Middle frontal gyrus (tissue), 1 donor: ENCODE data around the gene USO1.
"Not testable (repeated sequence)": the region's sequence is repeated elsewhere in the genome, so short reads cannot be mapped to it uniquely, and the experiment has no call there.

Experiments
- DNase-seq: peaks from one replicate; pipeline ENCODE4 v3.0.0-alpha.2; 2015; ENCODE audit warnings: low spot score; ENCODE audit errors: extremely low spot score

USO1 gene

GRCh38 chr4:75745721-75746199, 21.4 kb downstream of the USO1 start:
- no peak for DNase-seq

- no peak for DNase-seq
Observed at GRCh38 chr4:75752637-75753036, 28.3 kb downstream of the USO1 start.

DNA sequence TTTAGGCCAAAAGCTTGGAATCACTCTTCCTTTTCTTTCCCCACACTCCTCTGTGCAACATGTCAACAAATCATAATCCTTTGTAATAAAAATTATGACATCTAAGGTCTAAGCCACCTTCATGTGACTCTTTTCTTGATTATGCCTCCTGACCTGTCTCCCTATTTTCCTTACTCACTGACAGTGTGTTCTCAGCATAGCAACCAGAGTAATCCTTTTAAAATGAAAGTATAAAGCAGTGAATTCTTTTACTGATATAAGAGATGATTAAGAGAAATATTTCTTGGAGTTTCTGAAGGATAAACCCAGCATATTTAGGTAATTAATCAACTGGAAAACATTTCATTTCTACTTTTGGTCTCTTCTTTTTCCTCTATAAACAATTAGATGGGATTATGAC, 44.7 kb downstream of the USO1 start:
- no peak for DNase-seq

DNA sequence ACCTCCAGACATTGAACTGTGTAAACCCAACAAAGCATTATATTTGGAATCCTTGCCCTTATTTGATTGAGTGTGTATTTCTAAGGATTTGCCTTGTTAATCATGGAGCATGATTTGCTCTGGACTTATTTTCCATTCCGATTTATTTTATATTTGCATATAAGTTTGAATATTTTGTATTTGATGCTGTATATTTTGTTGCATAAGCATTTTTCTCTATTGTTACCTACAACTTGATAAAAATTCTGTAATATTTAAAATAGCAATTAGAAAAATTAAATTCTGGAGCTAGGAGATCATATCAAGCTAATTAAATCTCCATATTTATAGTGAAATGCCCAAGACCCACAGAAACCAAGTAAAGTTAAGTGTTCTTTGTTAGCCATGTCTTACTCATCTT, 47.2 kb downstream of the USO1 start:
- DNase-seq, result no peak

DNA sequence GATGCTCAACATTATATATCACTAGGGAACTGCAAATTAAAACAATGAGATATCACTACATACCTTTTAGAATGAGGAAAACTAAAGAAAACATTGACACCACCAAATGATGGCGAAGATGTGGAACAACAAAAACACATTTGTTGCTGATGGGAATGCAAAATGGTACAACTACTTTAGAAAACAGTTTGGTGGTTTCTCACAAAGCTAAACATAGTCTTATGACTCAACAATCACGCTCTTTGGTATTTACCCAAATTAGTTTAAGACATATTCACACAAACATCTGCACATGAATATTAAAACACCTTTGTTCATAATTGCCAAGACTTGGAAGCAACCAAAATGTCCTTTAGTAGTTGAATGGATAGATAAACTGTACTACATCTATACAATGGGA, 53.2 kb downstream of the USO1 start:
- DNase-seq, result no peak

- DNase-seq, result no peak
Observed at GRCh38 chr4:75779105-75779757, 54.9 kb downstream of the USO1 start.

GRCh38 chr4:75781305-75781704, 56.9 kb downstream of the USO1 start:
- DNase-seq, result no peak

DNA sequence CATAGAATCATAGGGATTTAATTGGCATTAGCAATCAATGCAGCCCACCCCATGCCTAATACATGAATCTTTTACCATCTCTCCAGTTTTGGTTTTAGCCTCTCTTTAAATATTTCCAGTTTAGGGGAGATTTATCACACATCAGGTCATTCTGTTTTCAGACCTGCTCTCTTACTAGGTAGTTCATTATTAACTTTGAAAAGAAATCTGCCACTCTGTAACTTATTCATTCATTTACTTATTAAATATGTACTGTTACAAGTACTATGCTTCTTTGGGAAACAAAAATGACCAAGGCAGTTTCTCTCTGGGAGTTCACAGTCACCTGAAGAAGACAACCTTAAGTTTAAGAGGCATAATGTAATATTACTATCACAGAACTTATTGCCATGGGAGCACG, 62.1 kb downstream of the USO1 start:
- DNase-seq, result no peak

DNA sequence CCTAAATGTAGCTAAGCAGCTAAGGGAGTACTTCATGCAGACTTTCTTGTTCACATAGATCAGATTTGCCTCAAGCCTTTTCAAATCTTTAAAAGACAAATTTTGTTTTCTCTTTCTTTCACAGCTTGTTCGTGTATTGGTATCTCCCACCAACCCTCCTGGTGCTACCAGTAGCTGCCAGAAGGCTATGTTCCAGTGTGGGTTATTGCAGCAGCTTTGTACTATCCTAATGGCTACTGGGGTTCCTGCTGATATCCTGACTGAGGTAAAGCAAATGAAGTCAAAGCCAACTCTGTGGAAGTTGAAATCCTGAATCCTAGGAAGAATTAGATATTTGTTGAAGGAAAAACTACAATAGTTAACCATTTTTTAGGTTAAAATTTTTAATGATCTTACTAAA, 62.6 kb downstream of the USO1 start:
- DNase-seq, result no peak

- DNase-seq, result no peak
Observed at GRCh38 chr4:75790024-75790423, 65.6 kb downstream of the USO1 start.

- no peak for DNase-seq
Observed at GRCh38 chr4:75800972-75801371, 76.6 kb downstream of the USO1 start.

DNA sequence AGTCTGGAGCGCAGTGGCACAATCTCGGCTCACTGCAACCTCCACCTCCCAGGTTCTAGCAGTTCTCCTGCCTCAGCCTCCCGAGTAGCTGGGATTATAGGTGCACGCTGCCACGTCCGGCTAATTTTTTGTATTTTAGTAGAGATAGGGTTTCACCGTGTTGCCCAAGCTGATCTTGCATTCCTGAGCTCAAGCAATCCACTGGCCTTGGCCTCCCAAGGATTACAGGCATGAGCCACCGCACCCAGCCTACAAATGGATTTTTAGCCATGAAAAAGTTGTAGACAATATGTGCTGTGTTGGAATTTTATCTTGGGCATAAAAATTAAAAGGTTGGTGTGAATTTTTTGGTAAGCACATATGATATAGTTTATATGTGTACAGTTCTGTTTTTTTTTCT, 81.7 kb downstream of the USO1 start:
- not testable (repeated sequence) for DNase-seq

GRCh38 chr4:75817901-75818300, 93.5 kb downstream of the USO1 start:
- DNase-seq, result no peak

GRCh38 chr4:75819121-75819520, 94.7 kb downstream of the USO1 start:
- DNase-seq, result no peak

- DNase-seq, result no peak
Observed at GRCh38 chr4:75820197-75820596, 95.8 kb downstream of the USO1 start.

- no peak for DNase-seq
Observed at GRCh38 chr4:75820676-75821075, 96.3 kb downstream of the USO1 start.

DNA sequence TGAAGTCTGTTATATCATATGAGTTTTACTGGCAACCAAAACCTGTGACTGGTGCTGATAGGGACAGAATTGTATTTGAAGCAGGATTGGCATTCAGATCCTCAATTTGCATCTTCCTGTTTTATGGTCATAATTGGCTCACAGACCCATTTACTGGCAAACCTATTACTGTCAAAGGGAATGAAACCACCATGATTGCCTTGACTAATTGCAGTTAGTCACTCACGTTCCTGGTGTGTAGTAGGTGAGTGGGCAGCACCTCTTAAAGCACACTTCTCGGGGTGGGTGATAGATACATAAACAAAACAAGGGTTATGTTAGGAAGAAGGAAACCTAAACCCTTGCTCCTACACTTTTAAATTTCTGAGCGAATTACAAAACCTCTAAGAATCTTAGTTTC, 96.8 kb downstream of the USO1 start:
- no peak for DNase-seq

DNA sequence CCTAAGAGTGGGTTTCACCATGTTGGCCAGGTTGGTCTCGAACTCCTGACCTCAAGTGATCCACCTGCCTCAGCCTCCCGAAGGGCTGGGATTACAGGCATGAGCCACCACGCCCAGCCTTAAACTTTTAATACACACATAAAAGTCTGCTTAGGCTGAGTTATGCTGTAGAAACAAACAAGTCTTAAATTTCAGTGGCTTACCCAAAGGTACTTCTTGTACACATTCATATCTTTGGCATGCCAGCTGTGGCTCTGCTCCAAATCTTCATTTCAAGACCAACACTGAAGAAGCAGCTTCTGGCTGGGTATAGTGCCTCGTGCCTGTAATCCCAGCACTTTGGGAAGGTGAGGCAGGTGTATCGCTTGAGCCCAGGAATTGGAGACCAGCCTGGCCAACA, 97.6 kb downstream of the USO1 start:
- no peak for DNase-seq

GRCh38 chr4:75822416-75822815, 98.0 kb downstream of the USO1 start:
- DNase-seq, result no peak

- no peak for DNase-seq
Observed at GRCh38 chr4:75823812-75824211, 99.4 kb downstream of the USO1 start.

- no peak for DNase-seq
Observed at GRCh38 chr4:75830906-75831305, 106.5 kb downstream of the USO1 start.

GRCh38 chr4:75831856-75832405, 107.6 kb downstream of the USO1 start:
- DNase-seq, result no peak

GRCh38 chr4:75834095-75834771, 109.9 kb downstream of the USO1 start:
- no peak for DNase-seq
